ENCODE measurements around the gene ANXA2.

DNA sequence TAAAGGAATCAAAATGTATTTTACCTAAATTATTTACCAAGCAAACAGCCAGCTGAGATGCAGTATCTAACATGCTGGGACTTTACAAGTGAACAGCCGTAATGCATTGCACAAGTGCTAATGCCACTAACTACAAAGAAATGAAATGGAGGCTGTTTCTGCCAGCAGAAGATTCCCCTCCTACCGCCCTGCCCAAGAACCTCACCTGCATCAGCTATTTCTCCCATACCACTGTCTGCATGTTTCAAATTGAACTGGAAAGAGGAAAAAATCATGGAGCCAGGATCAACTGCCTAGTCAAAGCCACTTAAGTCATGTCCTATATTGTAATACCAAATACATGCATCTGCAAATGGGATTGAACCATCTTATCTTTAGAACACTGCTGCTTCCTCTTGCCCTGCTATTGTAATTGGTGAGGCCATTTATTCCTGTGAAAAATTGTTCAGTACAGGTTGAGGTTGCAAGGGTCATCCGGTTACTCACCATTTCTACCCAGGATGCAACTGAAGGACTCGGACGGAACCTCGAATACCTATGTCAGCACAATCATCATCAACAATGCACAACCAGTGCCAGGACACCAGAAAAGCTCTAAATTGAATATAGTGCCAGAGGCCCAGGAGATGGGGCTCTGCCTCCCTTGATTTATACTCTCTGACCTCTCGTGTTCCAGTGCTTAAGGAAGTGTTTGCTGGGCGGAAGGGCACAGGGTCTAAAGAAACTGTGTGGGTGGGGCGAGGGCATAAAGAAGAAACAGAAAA is 27.5 kb downstream of the ANXA2 start:
- no peak for TF ChIP-seq EZH2 (IDR thresholded peaks at IDR 0.05; ENCODE audit: insufficient read depth, poor library complexity, severe bottlenecking)
- no peak for TF ChIP-seq EZH2phosphoT487 (IDR thresholded peaks at IDR 0.05; ENCODE audit: insufficient read depth, low read depth)

All from GM23248 (cell line).